GM20431 (cell line): ENCODE data around the gene TRAPPC3L.

ENCODE experiments used
- in situ Hi-C: fragments of 300-500 bp; cut with MseI, MboI; formaldehyde crosslinking; loops from one replicate; pipeline ENCODE4 v1.15.0; 2020; ENCODE audit warnings: low sequenced_read_pairs; ENCODE audit not compliant: unreplicated experiment

Gene TRAPPC3L

GRCh38 chr6:116561377-116562018 is 16.0 kb upstream of the TRAPPC3L start:
- in situ Hi-C loops = no loop called here

GRCh38 chr6:116560130-116560529 is 14.6 kb upstream of the TRAPPC3L start:
- in situ Hi-C loops = no loop called here

GRCh38 chr6:116557893-116558292 is 12.4 kb upstream of the TRAPPC3L start:
- in situ Hi-C loops = no loop called here

DNA sequence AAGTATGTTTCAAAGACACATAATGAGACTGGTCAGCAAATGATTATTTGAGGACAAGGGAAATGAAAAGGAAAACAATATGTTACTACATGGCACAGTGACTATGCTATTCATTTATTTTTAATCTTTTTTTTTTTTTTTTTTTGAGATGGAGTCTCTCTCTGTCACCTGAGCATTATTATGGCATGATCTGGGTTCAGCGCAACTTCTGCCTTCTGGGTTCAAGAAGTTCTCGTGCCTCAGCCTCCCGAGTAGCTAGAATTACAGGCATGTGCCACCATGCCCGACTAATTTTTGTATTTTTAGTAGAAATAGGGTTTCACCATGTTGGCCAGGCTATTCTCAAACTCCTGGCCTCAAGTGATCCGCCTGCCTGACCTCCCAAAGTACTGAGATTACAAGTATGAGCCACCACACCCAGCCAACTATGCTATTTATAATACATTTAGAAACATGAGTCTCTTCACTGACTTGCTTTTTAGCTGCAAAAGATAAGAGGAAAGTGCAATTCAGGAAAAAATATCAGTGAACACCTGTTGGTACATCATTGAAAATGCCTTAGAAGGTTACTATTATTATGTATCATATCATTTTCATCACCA is 11.4 kb upstream of the TRAPPC3L start:
- in situ Hi-C loops = no loop called here

DNA sequence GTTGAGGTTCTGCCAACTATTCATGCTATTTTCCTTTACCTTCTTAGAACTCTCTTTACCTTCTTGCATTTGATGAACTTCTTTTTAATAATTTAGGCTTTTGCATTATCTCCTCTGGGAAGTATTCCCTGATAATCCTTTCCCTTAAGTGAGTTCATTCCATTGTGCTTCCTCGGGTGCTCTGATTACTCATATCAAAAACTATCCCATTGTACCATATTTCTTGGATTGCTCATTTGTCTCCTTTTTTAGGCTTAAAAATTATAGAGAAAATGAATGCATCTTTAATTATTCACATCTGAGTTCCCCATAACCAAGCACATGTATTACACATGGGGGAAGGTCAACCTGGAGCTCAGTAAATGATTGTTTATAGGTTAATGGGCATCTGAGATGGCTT is 10.6 kb upstream of the TRAPPC3L start:
- in situ Hi-C loops = no loop called here

DNA sequence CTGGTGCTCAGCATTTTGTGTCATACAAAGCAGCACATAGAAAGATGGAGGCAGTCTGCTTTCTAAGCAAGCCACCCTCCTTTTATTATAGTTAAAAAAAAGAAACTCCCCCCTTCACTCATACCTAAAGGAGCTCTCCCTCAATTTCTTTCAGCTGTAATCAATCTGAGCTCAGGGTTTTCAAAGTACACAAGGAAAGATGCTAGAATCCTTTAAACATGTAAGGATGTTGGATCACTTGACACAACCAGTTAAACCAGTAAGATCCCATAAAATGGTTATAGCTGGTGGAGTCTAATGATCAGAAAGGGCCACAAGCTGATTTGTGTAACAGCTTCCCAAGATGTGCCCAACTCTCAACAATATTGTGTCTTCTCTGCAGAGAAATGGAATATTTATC is 8.0 kb upstream of the TRAPPC3L start, which contains the start of gene CALHM4:
Gene CALHM4, plus strand, starts transcription at position 301 of the 400 bp plus-strand sequence. Its CDS starts 43 bp downstream, at position 344.
- in situ Hi-C loops = no loop called here

GRCh38 chr6:116550796-116551195 is 5.3 kb upstream of the TRAPPC3L start:
- in situ Hi-C loops = no loop called here

DNA sequence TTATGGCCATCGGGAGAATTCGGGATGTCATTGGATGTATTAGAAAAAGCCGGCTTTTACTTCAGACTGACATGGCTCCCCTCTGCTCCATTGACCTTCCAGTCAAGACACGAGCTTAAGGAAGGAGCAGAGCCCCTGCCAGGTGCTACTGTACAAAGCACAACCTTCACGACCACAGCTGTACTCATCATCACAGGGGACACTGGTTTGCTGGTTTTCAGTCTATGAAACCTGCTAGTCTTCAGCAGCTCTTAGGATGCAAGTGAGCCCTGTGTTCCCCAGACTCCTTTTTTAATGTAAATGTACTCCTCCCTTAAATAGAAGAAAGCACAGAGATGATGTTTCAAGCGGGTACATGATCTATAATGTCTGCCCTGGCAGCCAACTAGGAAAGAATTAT is 1.9 kb upstream of the TRAPPC3L start:
- in situ Hi-C loops = no loop called here

DNA sequence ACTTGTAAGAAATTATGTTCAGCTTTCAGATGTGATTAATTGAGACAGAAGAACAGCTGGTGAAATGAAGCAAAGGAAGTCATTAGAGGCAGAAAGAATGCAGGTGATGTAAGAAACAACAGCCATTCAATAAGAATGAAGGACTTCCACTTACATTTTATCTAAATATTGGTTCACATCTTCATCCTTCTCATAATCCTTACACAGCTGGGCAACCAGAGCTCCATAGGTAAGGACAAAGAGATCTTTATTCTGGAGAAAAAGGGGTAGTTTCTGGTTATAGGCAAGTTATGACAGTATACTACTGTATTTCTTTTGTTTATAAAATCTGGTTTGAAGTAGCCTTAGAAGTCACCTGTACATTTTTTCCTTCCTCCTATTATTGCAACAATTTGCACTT is 2.3 kb downstream of the TRAPPC3L start:
- in situ Hi-C loops = no loop called here

DNA sequence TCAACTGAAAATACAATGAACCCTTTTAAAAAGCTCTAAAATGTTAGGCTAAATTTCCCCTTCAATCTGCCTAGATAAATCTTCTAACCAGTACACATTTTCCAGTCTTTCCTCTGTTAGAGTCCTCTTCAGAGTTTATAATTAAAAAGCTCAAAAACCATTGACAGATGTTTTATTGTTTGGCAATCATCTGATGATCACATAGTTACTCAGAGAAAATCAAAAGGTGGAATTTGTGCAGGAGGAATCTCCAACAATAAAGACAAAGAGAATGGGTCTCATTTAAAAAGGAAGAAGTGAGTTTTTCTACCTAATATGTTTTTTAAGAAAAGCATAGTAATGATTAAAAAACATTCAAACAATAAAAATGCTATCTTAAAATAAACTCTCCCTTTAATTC is 3.1 kb downstream of the TRAPPC3L start:
- in situ Hi-C loops = no loop called here

DNA sequence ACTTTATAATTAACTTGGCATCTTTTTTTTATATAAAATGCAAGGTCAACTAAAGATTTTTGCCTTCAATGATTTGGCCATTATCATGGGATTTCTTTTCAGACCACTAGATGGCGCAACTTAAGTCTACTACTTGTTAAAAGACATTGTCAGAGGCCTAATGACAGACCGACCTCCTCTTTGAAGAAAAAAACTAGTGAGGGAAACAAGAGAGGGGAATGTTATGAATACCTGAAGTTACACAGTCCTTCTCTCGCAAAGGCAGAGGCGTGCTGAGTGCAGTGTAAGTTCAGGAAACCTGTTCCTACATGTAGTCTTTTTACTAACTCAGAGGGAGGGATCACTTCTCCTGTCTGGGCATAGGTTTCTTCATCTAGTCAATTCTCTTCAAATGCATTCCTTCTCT is 9.3 kb downstream of the TRAPPC3L start:
- in situ Hi-C loops = loop anchor here (10.0 kb wide), 1 partner anchor 241 kb away; no protein-coding TSS in a partner anchor

- in situ Hi-C loops = loop anchor here (10.0 kb wide), 1 partner anchor 240 kb away; no protein-coding TSS in a partner anchor
Measured at GRCh38 chr6:116535109-116535508, 10.4 kb downstream of the TRAPPC3L start.

GRCh38 chr6:116533233-116533957 is 12.1 kb downstream of the TRAPPC3L start:
- in situ Hi-C loops = loop anchor here (10.0 kb wide), 1 partner anchor 239 kb away; no protein-coding TSS in a partner anchor

DNA sequence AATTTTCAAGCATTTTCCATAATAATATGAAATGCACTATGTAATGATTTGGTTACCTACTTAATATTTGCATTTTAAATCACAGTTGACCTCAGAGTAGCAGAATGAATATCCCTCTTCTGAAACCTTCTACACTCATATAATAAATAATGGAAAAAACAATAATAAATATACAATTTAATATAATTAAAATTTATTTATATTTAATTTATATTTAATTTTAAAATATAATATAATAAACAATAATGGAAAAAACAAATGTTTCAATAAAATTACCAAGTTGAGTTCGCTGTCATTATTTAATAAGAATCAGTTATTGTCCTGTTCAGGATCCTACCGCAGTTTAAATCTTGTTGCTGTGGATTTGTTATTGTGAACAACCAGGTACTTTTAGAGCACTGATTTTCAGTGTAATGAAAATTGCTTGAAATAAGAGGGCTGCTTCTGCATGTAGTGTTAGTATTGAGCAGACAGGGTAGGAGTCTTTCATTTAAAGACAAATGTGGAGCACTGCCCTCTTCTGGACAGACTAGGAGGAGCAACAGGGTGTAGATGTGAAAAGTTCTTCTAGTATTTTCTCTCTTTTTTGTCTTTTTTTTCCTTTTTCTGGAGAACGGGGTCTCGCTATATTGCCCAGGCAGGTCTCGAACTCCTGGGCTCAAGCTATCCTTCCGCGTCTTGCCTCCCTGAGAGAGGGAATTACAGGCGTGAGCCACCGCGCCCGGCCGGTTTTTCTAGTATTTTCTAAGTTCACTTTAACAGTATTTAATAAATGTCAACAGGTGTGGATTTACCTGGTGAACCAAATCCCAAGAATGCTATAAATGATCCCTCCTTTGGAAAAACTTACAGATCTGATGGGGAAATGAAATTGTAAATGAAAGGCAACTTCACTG is 13.6 kb downstream of the TRAPPC3L start:
- in situ Hi-C loops = loop anchor here (10.0 kb wide), 1 partner anchor 237 kb away; no protein-coding TSS in a partner anchor

DNA sequence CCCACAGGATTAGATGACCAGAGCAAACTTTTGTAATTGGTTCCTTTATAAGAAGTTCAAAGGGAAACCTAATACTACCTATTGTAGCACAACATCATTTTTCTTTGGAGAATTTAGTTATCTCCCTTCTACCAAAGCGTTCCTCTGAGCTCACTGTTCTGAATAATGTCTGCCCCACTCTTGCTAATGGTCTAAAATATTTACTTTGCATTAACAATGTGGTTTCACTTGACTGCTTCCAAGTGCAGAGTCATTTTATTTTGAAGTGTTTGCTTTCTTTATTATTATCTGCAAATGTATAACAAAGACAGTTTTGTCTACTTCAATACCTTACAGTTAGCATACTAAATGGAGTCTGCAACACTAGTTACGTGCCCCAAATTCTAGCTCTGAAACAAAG is 15.0 kb downstream of the TRAPPC3L start:
- in situ Hi-C loops = loop anchor here (10.0 kb wide), 1 partner anchor 236 kb away; no protein-coding TSS in a partner anchor

DNA sequence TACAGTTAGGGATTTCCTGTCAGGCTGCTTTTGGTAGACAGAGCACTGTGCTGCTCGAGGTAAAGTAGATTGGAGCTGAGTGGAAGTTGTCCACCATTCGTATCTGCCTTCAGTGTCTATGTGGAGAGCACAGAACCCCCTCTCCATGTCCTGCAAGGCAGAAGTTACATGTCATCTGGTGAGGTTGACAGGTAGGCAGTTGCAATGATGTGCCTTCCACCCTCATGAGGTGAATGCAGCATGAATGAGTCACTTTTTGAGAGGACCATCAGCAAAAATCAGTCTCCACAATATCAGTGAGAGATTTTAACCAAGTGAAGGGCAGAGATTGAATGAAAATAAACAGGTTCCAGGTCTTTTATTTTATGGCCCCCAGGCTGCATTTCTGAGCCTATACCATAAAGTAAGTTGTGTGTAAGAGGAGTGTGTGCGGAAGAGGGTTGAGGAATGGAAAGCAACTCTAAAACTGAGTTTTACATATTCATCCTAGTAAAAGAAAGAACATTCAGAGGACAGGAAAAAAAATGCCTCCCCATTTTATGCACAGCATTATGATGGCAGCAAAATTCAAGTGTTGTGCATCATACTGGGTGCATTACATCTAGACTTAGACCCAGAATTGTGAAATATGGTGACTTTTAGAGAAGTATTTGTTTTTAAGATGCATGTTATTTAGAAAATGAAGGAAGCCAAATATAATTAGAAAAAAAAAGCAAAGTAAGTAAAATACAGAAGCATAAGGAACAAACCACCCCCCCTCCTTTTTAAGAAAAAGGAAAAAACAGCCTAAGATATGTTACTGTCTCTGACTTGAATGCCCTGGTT is 15.8 kb downstream of the TRAPPC3L start:
- in situ Hi-C loops = loop anchor here (10.0 kb wide), 1 partner anchor 235 kb away; no protein-coding TSS in a partner anchor

GRCh38 chr6:116528780-116529179 is 16.7 kb downstream of the TRAPPC3L start:
- in situ Hi-C loops = no loop called here

- in situ Hi-C loops = no loop called here
Measured at GRCh38 chr6:116528133-116528532, 17.4 kb downstream of the TRAPPC3L start.

GRCh38 chr6:116524236-116524635 is 21.2 kb downstream of the TRAPPC3L start:
- in situ Hi-C loops = no loop called here
